Measurements from ENCODE around the gene PLXNA3. TPM values are rescaled to one million over a fixed set of nuclear protein-coding genes. Genes with fewer than 3 reads are reported as not detected.
"Not testable (repeated sequence)": the region's sequence is repeated elsewhere in the genome, so short reads cannot be mapped to it uniquely, and the experiment has no call there.

Gene PLXNA3
- total RNA-seq, 2 donors from 2014 or later: 39.4 to 42.9 TPM

DNA sequence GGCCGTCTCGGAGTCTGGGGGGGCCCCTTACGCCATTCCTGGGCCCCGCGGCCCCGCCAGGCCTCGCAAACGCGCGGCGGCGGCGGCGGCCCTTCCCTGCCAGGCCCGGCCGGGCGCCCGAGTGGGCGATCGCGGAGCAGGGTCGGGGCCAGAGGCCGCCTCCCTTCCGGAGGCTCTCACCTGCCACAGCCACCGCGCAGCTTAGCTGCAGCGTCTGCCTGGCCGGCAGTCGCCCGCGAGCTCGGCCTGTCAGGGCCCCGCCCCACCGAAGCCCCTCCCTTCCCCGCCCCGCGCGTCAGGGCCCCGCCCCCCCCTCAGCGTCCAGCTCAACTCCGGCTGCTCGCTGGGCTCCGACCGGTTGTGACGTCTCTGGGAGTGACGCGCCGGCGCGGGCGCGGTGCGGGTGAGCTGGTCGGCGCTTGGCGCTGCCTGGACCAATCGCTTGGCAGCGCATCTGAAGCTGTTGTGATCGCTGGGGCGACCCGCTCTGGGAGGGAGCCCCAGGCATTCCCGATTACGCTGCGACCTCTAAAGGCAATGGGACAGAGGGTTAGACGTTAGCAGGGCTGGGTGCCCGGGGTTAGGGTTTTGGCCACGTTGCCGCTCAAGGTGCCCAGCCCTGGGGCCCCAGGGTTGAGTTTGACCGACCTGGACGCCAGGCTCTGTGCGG, 32.5 kb downstream of the PLXNA3 start, which contains the start of gene SLC10A3:
Gene SLC10A3, minus strand, starts transcription at position 216 of the 670 bp plus-strand sequence. CDS start 1,689 bp downstream, outside the sequence.
- Mint-ChIP-seq H3K9me3 (no peaks in the 10 kb centered on the region), H3K4me1 (ENCODE audit: low read depth) (peaks cover 15% of the 10 kb centered on the region), H3K4me3 (peak within 1 kb of the TSS; percentile 90 to 95), H3K36me3 (ENCODE audit: insufficient read depth in 2 of 2) (peaks cover 0 to 10% of the 10 kb centered on the region in 2 donors), H3K27ac (peak within 1 kb of the TSS; percentile 95), H3K27me3 (ENCODE audit: low read depth) (no peaks in the 10 kb centered on the region)
- DNase-seq: peak; percentile 90 to 91
- ATAC-seq (replicated peaks in 1 of 2): peak; percentile 89 to 91

DNA sequence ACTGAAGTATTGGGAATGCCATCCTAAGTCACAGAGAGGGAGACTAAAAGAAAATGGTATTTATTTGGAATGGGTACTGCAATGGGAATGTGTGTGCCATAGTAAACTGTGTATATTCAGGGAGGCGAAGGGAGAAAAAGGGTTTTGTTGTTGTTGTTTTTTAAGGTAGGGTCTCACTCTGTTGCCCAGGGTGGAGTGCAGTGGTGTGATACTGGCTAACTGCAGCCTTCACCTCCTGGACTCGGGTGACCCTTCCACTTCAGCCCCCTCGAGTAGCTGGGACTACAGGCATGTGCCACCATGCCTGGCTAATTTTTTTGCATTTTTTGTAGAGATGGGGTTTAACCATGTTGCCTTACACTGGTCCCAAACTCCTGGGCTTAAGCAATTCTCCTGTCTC, 36.6 kb downstream of the PLXNA3 start:
- Mint-ChIP-seq H3K36me3 (ENCODE audit: insufficient read depth in 2 of 2) (peaks cover 0 to 2% of the 10 kb centered on the region in 2 donors), H3K9me3 (no peaks in the 10 kb centered on the region), H3K27ac (no peak overlapping the region), H3K4me3 (no peak overlapping the region), H3K27me3 (ENCODE audit: low read depth) (peaks cover 7% of the 10 kb centered on the region), H3K4me1 (ENCODE audit: low read depth) (peaks cover 2% of the 10 kb centered on the region)
- DNase-seq (no peak), ATAC-seq (replicated peaks in 1 of 2) (no peak)

DNA sequence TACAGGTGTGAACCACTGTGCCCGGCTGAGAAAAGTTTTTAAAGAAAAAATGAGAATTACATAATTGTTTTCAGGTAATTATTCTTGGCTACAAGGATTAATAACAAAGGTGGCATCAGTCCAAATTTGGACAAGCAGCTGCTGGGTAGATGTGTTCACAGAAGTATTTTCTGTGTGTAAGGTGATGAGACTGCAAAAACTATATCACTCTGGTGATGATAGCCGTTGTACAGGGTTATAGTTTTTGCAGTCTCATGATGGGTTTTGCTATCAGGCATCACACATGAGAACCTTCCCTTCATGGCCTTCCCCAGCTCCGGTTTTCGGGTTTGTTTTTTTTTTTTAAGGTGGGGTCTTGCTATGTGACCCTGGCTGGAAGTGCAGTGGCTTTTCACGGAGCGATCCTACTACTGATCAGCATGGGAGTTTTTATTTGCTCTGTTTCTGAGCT, 37.4 kb downstream of the PLXNA3 start:
- no peak for DNase-seq
- Mint-ChIP-seq H3K27ac (no peak overlapping the region), H3K9me3 (no peaks in the 10 kb centered on the region), H3K27me3 (ENCODE audit: low read depth) (peaks cover 7% of the 10 kb centered on the region), H3K4me1 (ENCODE audit: low read depth) (no peaks in the 10 kb centered on the region), H3K36me3 (ENCODE audit: insufficient read depth in 2 of 2) (no peaks in the 10 kb centered on the region), H3K4me3 (no peak overlapping the region)
- ATAC-seq (replicated peaks in 1 of 2): no peak

DNA sequence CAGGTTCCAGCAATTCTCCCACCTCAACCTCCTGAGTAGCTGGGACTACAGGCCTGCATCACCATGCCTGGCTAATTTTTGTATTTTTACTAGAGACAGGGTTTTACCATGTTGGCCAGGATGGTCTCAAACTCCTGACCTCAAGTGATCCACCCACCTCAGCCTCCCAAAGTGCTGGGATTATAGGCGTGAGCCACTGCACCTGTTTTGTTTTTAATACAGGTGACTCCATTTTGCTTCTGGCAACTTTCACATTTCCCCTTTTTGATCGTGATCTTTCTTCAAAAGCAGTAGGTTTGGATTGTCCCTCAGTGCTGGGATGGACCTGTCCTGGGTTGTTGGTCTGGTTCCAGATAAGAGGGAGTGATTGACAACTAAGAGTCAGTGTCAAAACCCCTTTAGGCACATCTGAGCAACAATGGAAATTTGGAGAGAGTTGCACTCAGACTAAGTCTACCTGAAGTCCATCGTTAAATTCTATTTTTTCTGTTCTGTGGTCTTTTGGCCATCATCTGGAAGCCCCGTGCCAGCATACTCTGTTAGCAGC, 38.6 kb downstream of the PLXNA3 start:
- not testable (repeated sequence) for H3K9me3 Mint-ChIP-seq; DNase-seq; H3K27ac Mint-ChIP-seq; H3K27me3 Mint-ChIP-seq (ENCODE audit: low read depth); H3K4me3 Mint-ChIP-seq; H3K4me1 Mint-ChIP-seq (ENCODE audit: low read depth); H3K36me3 Mint-ChIP-seq (ENCODE audit: insufficient read depth in 2 of 2); ATAC-seq (replicated peaks in 1 of 2)

DNA sequence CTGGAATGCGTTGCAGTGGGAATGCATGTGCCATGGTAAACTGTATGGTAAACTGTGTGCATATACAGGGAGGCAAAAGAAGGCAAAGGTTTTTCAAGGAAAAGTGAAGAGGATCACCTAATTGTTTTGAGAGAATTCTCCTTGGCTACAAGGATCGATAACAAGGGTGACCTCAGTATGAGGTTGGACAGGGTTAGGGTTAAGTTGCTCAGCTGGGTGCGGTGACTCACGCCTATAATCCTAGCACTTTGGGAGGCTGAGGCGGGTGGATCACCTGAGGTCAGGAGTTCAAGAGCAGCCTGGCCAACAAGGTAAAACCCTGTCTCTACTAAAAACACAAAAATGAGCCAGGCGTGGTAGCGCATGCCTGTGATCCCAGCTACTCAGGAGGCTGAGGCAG, 43.3 kb downstream of the PLXNA3 start:
- H3K4me1 Mint-ChIP-seq (ENCODE audit: low read depth); H3K27me3 Mint-ChIP-seq (ENCODE audit: low read depth); H3K4me3 Mint-ChIP-seq; ATAC-seq (replicated peaks in 1 of 2); H3K36me3 Mint-ChIP-seq (ENCODE audit: insufficient read depth in 2 of 2); DNase-seq; H3K27ac Mint-ChIP-seq; H3K9me3 Mint-ChIP-seq: not testable (repeated sequence)

DNA sequence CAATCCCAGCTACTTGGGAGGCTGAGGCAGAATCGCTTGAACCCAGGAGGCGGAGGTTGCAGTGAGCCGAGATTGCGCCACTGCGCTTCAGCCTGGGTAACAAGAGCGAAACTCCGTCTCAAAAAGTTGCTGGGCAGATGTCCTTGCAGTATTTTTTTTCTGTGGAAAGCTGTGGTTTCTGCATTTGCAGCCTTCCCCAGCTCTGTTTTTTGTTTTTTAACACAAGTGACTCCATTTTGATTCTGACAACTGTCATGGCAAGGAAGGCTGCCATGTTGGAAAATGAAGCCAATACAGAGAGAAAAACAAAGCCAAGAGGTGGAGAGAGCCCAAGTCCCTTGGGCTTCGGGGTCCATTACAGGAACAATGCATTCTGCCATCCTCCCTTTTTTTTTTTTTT, 44.0 kb downstream of the PLXNA3 start:
- Mint-ChIP-seq H3K4me3 (no peak overlapping the region), H3K27me3 (ENCODE audit: low read depth) (peaks cover 7% of the 10 kb centered on the region), H3K9me3 (no peaks in the 10 kb centered on the region), H3K27ac (no peak overlapping the region), H3K4me1 (ENCODE audit: low read depth) (no peaks in the 10 kb centered on the region), H3K36me3 (ENCODE audit: insufficient read depth in 2 of 2) (no peaks in the 10 kb centered on the region)
- ATAC-seq (replicated peaks in 1 of 2) (no peak), DNase-seq (no peak)

DNA sequence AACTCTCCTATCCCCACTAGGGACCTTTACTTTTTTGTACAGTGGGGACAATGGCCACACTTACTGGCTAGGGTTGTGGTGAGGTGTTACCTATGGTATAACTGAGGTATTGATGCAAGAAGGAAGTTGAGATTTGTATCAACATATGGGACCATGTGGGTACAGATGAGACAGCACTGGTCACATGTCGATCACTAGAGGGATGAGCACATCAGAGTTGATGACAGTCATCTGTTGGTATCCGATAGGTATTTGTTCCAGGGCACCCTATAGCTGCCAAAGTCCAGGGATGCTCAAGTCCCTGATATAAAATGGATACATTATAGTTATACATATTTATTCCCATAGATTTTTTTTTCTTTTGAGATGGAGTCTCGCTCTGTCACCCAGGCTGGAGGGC, 44.9 kb downstream of the PLXNA3 start:
- no peaks in the 10 kb centered on the region for H3K9me3 Mint-ChIP-seq
- H3K4me3 Mint-ChIP-seq: no peak overlapping the region
- ATAC-seq (replicated peaks in 1 of 2) (no peak), DNase-seq (no peak)
- no peaks in the 10 kb centered on the region for H3K36me3 Mint-ChIP-seq (ENCODE audit: insufficient read depth in 2 of 2)
- H3K27ac Mint-ChIP-seq: no peak overlapping the region
- peaks cover 7% of the 10 kb centered on the region for H3K27me3 Mint-ChIP-seq (ENCODE audit: low read depth)
- H3K4me1 Mint-ChIP-seq (ENCODE audit: low read depth): no peaks in the 10 kb centered on the region

DNA sequence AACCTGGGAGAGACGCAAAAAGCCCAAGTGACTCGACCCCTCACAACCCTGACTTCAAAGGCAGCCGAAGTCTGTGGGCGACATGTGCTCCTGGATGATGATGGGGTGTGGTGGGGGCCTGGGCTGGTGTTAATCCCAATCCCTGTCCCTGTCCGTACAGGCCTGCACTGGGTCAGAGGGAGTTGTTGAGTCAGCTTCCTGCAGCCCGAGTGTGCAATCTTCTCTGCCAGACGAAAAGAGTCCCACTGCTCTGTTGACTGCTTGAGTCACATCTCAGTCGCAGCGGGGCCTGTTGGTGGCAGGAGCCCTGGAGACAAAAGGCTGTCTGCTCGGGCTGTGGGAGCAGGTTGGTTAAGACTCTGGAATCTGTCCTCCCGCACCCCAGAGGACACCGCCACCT, 47.7 kb downstream of the PLXNA3 start:
- DNase-seq: no peak
- ATAC-seq (replicated peaks in 1 of 2): no peak
- Mint-ChIP-seq H3K27ac (no peak overlapping the region), H3K4me1 (ENCODE audit: low read depth) (peaks cover 2% of the 10 kb centered on the region), H3K36me3 (ENCODE audit: insufficient read depth in 2 of 2) (peaks cover 5 to 9% of the 10 kb centered on the region in 2 donors), H3K27me3 (ENCODE audit: low read depth) (no peaks in the 10 kb centered on the region), H3K9me3 (no peaks in the 10 kb centered on the region), H3K4me3 (no peak overlapping the region)

DNA sequence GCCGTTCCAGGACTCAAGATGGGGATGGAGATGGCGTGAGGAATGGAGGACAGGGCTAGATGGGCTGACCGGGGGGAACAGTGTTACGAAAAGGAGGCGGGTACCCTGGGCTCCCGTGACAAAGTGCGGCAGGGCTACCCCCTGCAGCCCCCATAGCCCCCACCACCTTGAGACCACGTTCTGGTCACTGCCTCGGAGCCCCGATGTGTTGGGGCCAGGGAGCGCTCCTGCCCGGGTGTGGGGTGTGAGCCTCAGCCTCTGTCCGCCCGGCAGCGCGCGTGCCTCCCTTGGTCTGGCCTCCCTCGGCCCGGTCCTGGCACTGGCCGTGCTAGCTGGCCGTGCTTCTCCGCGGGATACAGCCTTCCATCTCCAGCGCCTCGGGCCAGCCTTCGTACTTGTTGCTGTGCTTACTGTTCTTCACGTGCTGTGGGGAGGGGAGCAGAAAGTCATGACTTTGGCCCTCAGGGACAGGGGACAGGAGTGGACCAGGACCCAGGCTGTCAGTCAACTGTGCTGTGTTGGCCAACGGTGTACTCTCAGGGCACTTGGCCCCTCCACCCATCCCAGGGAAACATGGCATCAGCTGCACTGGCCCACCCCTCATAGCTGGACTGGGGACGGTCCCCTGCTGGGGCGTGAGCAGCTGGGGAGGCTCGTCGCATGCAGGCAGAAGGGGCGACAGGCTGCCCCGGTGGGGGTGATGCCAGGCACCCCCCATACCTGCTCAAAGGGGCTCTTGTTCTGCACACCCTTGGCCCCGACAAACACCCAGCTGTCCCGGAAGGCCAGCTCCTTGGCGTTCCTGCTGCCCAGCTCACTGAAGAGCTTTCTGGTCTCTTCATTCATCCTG, 48.6 kb downstream of the PLXNA3 start:
- ATAC-seq (replicated peaks in 1 of 2): no peak
- H3K27ac Mint-ChIP-seq: no peak overlapping the region
- H3K9me3 Mint-ChIP-seq: no peaks in the 10 kb centered on the region
- H3K4me3 Mint-ChIP-seq: no peak overlapping the region
- H3K36me3 Mint-ChIP-seq (ENCODE audit: insufficient read depth in 2 of 2): peaks cover 7 to 9% of the 10 kb centered on the region in 2 donors
- H3K4me1 Mint-ChIP-seq (ENCODE audit: low read depth): peaks cover 11% of the 10 kb centered on the region
- no peak for DNase-seq
- H3K27me3 Mint-ChIP-seq (ENCODE audit: low read depth): no peaks in the 10 kb centered on the region

DNA sequence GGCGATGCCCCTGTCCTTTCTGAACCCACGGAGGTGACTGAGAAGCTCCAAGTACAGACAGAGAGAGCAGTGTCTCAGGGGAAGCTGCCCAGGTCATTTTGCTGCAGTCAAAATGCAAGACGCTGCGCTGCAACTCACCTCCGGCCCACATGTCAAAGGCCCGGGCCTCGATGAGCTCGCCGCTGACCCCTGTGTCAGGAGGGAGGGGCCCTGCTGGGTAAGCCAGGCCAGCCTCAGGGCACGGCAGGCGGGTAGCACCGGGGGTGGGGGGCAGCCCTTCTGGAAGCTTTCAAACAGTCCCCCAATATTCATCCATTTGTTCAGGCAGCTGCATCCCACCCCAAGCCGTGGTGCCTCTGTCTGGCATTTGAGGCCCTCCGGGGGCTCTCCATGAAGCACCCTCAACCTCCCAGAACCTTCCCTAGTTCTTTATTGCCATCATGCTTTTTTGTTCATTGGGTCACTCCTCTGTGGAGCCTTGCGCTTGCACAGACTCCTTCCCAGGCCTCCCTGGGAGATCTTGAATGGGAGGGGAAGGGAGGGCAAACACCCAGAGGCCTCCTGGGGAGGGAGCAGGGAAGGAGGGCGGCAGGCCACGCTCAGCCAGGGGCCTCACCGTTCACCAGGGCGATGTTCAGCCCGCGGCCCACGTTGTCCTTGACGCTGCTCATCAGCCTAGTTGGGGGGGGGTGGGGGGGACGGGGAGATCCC, 49.7 kb downstream of the PLXNA3 start:
- Mint-ChIP-seq H3K4me1 (ENCODE audit: low read depth) (peaks cover 14% of the 10 kb centered on the region), H3K4me3 (no peak overlapping the region), H3K36me3 (ENCODE audit: insufficient read depth in 2 of 2) (peaks cover 7 to 9% of the 10 kb centered on the region in 2 donors), H3K27ac (no peak overlapping the region), H3K9me3 (no peaks in the 10 kb centered on the region), H3K27me3 (ENCODE audit: low read depth) (no peaks in the 10 kb centered on the region)
- DNase-seq (no peak), ATAC-seq (replicated peaks in 1 of 2) (no peak)

DNA sequence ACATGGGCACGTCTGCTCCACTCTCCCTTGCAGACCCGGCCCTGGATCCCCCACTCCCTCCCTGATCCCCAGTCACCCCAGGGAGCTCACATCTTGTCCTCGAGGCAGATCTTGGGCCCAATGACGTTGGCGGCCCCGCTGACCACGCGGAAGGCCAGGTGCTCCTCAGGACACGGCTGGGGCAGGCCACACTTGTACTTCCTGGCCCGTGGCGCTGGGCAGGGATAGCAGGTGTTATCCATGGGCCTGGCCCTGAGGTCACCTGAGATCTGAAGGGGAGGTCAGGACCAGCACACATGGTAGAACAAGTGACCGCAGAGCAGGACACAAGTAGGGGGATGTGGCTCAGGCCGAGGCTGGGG, 50.3 kb downstream of the PLXNA3 start:
- Mint-ChIP-seq H3K4me3 (no peak overlapping the region), H3K27me3 (ENCODE audit: low read depth) (no peaks in the 10 kb centered on the region), H3K36me3 (ENCODE audit: insufficient read depth in 2 of 2) (peaks cover 7 to 9% of the 10 kb centered on the region in 2 donors), H3K4me1 (ENCODE audit: low read depth) (peaks cover 14% of the 10 kb centered on the region), H3K27ac (no peak overlapping the region), H3K9me3 (no peaks in the 10 kb centered on the region)
- DNase-seq (no peak), ATAC-seq (replicated peaks in 1 of 2) (no peak)

DNA sequence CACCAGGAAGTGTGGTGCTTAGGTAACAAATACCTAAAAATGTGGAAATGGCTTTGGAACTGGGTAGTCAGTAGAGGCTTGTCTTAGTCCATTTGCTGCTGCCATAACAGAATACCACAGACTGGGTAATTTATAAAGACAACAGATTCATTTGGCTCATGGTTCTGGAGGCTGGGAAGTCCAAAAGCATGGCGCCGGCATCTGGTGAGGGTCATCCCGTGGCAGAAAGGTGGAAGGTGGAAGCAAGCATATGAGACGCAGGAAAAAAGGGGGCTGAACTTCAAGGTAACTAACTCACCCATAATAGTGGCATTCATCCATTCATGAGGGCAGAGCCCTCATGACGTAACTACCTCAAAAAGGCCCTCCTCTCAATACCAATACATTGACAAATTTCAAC, 51.4 kb downstream of the PLXNA3 start:
- H3K27me3 Mint-ChIP-seq (ENCODE audit: low read depth): no peaks in the 10 kb centered on the region
- DNase-seq (no peak), ATAC-seq (replicated peaks in 1 of 2) (no peak)
- no peak overlapping the region for H3K4me3 Mint-ChIP-seq
- H3K36me3 Mint-ChIP-seq (ENCODE audit: insufficient read depth in 2 of 2): peaks cover 8 to 11% of the 10 kb centered on the region in 2 donors
- H3K9me3 Mint-ChIP-seq: no peaks in the 10 kb centered on the region
- no peak overlapping the region for H3K27ac Mint-ChIP-seq
- peaks cover 24% of the 10 kb centered on the region for H3K4me1 Mint-ChIP-seq (ENCODE audit: low read depth)

DNA sequence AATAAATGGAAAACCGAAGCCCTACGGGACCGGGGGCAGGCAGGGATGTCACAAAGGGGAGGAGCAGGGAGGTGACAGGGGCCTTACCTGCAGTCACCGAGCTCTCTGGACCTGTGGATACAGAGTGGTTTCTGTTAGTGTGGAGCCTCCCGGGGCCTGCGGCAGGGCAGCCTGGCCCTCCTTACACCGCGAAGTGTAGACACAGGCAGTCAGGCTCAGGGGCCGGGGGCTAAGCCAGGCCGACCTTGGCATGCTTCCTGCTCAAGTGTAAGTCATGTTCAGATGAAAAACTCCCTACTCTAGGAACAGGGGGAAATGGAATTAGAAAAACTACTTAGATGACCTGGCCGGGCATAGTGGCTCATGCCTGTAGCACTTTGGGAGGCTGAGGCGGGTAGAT, 53.7 kb downstream of the PLXNA3 start:
- no peaks in the 10 kb centered on the region for H3K9me3 Mint-ChIP-seq
- peaks cover 37% of the 10 kb centered on the region for H3K4me1 Mint-ChIP-seq (ENCODE audit: low read depth)
- no peaks in the 10 kb centered on the region for H3K27me3 Mint-ChIP-seq (ENCODE audit: low read depth)
- H3K4me3 Mint-ChIP-seq: peak overlapping the region; percentile 29 to 32
- peaks cover 8 to 11% of the 10 kb centered on the region in 2 donors for H3K36me3 Mint-ChIP-seq (ENCODE audit: insufficient read depth in 2 of 2)
- DNase-seq (no peak), ATAC-seq (replicated peaks in 1 of 2) (no peak)
- peak overlapping the region; percentile 83 for H3K27ac Mint-ChIP-seq

All from activated T-cell treated with anti-CD3 and anti-CD28 coated beads, Interleukin-2, amount 50 U/mL, for 72 hours (primary cell).